BLaER1 treated with 17β-estradiol and CSF1 and Interleukin-3, amounts not matched to agents 10 nM and 100 nM (cell line): Measurements from ENCODE around the gene ENHO.

Experiments
- H3K27ac ChIP-seq, 11 experiments: shearing (Covaris generic); formaldehyde crosslinking; 2 replicates each; pipeline ENCODE4 v1.8.1; 2022
- H3K27me3 ChIP-seq, 11 experiments: shearing (Covaris generic); formaldehyde crosslinking; 2 replicates each; pipeline ENCODE4 v1.8.1; 2022
- H3K36me3 ChIP-seq, 11 experiments: shearing (Covaris generic); formaldehyde crosslinking; 2 replicates each; pipeline ENCODE4 v1.8.1; 2022
- H3K4me1 ChIP-seq, 10 experiments: shearing (Covaris generic); formaldehyde crosslinking; 2 replicates each; pipeline ENCODE4 v1.8.1; 2022
- H3K4me2 ChIP-seq, 11 experiments: shearing (Covaris generic); formaldehyde crosslinking; 2 replicates each; pipeline ENCODE4 v1.8.1; 2022
- H3K4me3 ChIP-seq, 10 experiments: shearing (Covaris generic); formaldehyde crosslinking; 2 replicates each; pipeline ENCODE4 v1.8.1; 2022
- H3K9ac ChIP-seq, 11 experiments: shearing (Covaris generic); formaldehyde crosslinking; 2 replicates each; pipeline ENCODE4 v1.8.1; 2022
- H3K9me3 ChIP-seq, 11 experiments: shearing (Covaris generic); formaldehyde crosslinking; replicated peaks in 1 of 11; 2 replicates each; pipeline ENCODE4 v1.8.1; 2022
- H4K20me1 ChIP-seq, 11 experiments: shearing (Covaris generic); formaldehyde crosslinking; 2 replicates each; pipeline ENCODE4 v1.8.1; 2022
- Cebpa-rat ChIP-seq, 11 experiments: shearing (Covaris generic); IDR thresholded peaks; 2 replicates each; pipeline ENCODE4 v1.8.1; 2022

The ENHO gene

DNA sequence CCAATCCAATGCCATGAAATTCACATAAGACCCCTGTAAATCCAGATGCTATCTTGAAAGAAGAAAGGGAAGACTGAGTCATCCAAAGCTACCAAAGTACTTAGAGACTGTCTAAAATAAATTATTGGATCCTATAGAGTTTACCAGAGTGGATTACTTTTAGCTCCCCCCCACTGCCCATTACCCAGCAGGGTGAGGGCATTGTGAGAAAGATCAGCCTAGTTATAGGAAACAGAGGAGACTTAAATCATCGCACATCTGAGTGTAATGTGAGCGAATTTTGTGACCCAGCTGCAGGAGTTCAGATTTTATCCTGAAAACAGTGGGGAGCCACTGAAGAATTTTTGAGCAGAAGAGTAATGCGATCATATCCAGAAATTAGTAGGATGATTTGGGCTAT lies 1.6 kb upstream of the ENHO start:
- no peak overlapping the region for H3K4me3 ChIP-seq
- no peaks in the 10 kb centered on the region for H3K36me3 ChIP-seq
- no peak overlapping the region for H3K27ac ChIP-seq
- H4K20me1 ChIP-seq: peaks cover 0 to 8% (median 0%) of the 10 kb centered on the region in 11 experiments; a peak in 6 of 22 replicates
- no peaks in the 10 kb centered on the region for H3K9me3 ChIP-seq
- TF ChIP-seq Cebpa-rat (IDR thresholded peaks at IDR 0.05): no peak
- peaks cover 27 to 41% (median 37%) of the 10 kb centered on the region in 10 experiments for H3K4me1 ChIP-seq
- H3K27me3 ChIP-seq: peaks cover 5 to 23% (median 12%) of the 10 kb centered on the region in 11 experiments; a peak in 15 of 22 replicates
- H3K9ac ChIP-seq: no peak overlapping the region
- no peak overlapping the region for H3K4me2 ChIP-seq

GRCh38 chr9:34522091-34522887 lies 501 bp downstream of the ENHO start:
- Histone ChIP-seq H4K20me1 (peaks cover 0 to 15% (median 0%) of the 10 kb centered on the region in 11 experiments; a peak in 6 of 22 replicates), H3K36me3 (no peaks in the 10 kb centered on the region), H3K4me1 (peaks cover 46 to 62% (median 58%) of the 10 kb centered on the region in 10 experiments), H3K9ac (peak overlapping the region; percentile 44 to 73 (median 64); a peak in 20 of 22 replicates), H3K27me3 (peaks cover 5 to 23% (median 12%) of the 10 kb centered on the region in 11 experiments; a peak in 15 of 22 replicates), H3K27ac (peak overlapping the region in 1 of 11 experiments; percentile 29; a peak in 1 of 22 replicates), H3K4me3 (peak overlapping the region; percentile 49 to 71 (median 56); a peak in 19 of 20 replicates), H3K9me3 (no peaks in the 10 kb centered on the region), H3K4me2 (peak overlapping the region; percentile 78 to 93 (median 86))
- TF ChIP-seq Cebpa-rat (IDR thresholded peaks at IDR 0.05): no peak

DNA sequence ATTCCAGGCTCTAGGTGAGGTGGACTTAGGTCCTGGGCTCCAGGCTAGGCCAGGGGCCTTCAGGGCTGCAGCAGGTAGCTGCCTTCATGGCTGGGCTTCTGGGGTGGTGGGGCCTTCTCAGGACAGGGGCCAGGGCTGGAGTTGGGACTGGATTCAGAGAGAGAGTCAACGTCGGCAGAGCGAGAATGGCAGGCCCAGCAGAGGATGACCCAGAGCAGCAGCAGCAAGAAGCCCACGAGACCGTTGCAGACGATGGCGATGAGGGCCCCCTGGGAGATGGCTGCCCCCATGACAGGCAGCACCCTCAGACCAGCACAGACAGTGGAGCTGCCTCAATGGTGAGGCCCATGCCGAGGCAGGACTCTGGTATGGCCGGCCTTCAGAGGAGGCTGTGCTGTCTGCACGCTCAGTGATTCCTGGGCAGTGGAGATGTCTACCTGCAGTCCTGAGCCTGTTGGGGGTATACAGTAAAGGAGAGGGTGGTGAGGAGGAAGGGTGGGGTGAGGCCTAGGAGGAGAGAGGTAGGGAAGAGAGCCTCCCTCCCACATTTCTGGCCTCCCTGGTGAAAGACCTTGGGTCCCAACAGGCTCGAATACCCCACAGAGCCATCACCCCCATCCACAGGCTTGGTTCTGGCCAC lies 1.3 kb downstream of the ENHO start:
- H3K4me2 ChIP-seq: peak overlapping the region; percentile 38 to 93 (median 86); a peak in 18 of 22 replicates
- no peak for TF ChIP-seq Cebpa-rat (IDR thresholded peaks at IDR 0.05)
- H3K4me1 ChIP-seq: peaks cover 54 to 70% (median 64%) of the 10 kb centered on the region in 10 experiments
- no peak overlapping the region for H3K27ac ChIP-seq
- no peak overlapping the region; a peak in 1 of 20 replicates for H3K4me3 ChIP-seq
- no peaks in the 10 kb centered on the region for H3K36me3 ChIP-seq
- H3K9ac ChIP-seq: 0 out of 22 replicates have a peak overlapping the region, but pooled peaks of 1 of the 11 experiments have one; percentile 50
- H3K9me3 ChIP-seq: no peaks in the 10 kb centered on the region
- H4K20me1 ChIP-seq: peaks cover 0 to 15% (median 0%) of the 10 kb centered on the region in 11 experiments; a peak in 6 of 22 replicates
- H3K27me3 ChIP-seq: peaks cover 5 to 23% (median 12%) of the 10 kb centered on the region in 11 experiments; a peak in 15 of 22 replicates

- Histone ChIP-seq H4K20me1 (peaks cover 0 to 15% (median 0%) of the 10 kb centered on the region in 11 experiments; a peak in 6 of 22 replicates), H3K27me3 (peaks cover 5 to 23% (median 12%) of the 10 kb centered on the region in 11 experiments; a peak in 15 of 22 replicates), H3K4me2 (peak overlapping the region; percentile 38 to 93 (median 86))
Measured at GRCh38 chr9:34520505-34521385, 2.0 kb downstream of the ENHO start.

DNA sequence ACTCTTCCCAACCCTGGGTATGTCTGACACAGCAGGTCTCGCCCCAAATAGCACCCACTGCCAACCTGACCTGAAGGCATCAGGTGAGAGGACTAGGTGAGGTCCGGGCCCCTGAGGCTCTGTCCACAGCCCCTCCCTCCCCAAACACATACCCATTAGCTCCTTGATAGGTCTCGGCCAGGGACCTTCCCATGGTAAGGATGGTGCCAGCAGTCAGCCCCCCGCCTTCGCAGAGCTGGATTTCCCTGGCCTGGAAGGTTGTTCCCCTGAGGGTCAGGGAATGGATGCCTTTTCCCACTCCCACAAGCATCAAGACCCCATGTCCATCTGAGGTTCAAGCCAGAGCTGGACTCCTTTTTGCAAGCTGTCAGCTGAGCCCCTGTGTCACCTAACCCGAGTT lies 2.7 kb downstream of the ENHO start:
- TF ChIP-seq Cebpa-rat (IDR thresholded peaks at IDR 0.05): no peak
- Histone ChIP-seq H3K27ac (no peak overlapping the region), H3K9ac (no peak overlapping the region), H3K27me3 (peaks cover 5 to 23% (median 12%) of the 10 kb centered on the region in 11 experiments; a peak in 15 of 22 replicates), H3K9me3 (no peaks in the 10 kb centered on the region), H3K4me1 (peaks cover 55 to 76% (median 64%) of the 10 kb centered on the region in 10 experiments), H4K20me1 (peaks cover 0 to 15% (median 0%) of the 10 kb centered on the region in 11 experiments; a peak in 6 of 22 replicates), H3K4me3 (no peak overlapping the region), H3K36me3 (no peaks in the 10 kb centered on the region), H3K4me2 (peak overlapping the region in 9 of 11 experiments; percentile 38 to 93 (median 81); a peak in 16 of 22 replicates)

More at GRCh38 chr9:34520505-34521385, 2.0 kb downstream of the ENHO start:
- Histone ChIP-seq H3K27ac (no peak overlapping the region), H3K4me1 (peaks cover 55 to 76% (median 64%) of the 10 kb centered on the region in 10 experiments), H3K4me3 (no peak overlapping the region; a peak in 1 of 20 replicates), H3K9ac (no peak overlapping the region), H3K36me3 (no peaks in the 10 kb centered on the region), H3K9me3 (no peaks in the 10 kb centered on the region)
- TF ChIP-seq Cebpa-rat (IDR thresholded peaks at IDR 0.05): peak in 8 of 11 experiments; percentile 18 to 76 (median 54); a peak in 9 of 22 replicates

DNA sequence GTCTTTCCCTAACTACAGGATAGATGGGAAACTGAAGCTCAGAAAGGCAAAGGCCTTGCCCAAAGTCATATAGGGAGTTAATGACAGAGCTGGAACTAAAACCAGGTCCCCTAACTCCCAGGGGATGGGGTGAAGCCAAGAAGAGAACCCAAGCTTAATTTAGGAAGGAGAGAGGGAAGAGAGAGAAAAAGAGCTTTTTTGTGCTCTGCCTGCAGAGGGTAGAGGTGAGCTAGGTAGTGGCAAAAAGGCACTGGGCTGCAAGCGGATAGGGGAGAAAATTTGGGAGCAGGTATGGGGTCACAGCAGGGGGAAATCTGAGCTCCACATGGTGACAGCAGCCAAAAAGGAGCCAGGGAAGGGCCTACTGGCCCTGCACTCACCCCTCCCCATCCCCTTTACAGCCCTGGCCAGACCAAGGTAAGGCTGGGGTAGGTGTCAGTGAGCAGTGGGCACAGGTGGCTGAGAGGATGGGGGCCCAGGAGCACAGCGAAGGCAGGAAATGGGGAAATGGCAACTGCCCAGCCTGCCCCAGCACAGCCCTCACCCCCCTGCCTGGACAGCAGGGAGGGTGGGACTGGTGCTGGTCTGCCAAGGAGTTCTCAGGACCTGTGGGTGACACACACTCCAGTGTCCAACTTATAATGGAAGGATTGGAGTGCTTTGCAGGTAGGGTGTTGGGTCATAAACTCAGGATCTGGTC lies 3.3 kb downstream of the ENHO start:
- no peaks in the 10 kb centered on the region for H3K9me3 ChIP-seq

GRCh38 chr9:34518896-34519295 lies 3.9 kb downstream of the ENHO start:
- no peak for TF ChIP-seq Cebpa-rat (IDR thresholded peaks at IDR 0.05)
- no peaks in the 10 kb centered on the region for H3K36me3 ChIP-seq
- H3K4me3 ChIP-seq: no peak overlapping the region
- peak overlapping the region in 1 of 11 experiments; percentile 40; a peak in 1 of 22 replicates for H3K27ac ChIP-seq
- H3K27me3 ChIP-seq: peaks cover 5 to 23% (median 12%) of the 10 kb centered on the region in 11 experiments; a peak in 15 of 22 replicates
- no peak overlapping the region for H3K9ac ChIP-seq
- H4K20me1 ChIP-seq: peaks cover 0 to 15% (median 0%) of the 10 kb centered on the region in 11 experiments; a peak in 6 of 22 replicates
- no peaks in the 10 kb centered on the region for H3K9me3 ChIP-seq
- H3K4me1 ChIP-seq: peaks cover 55 to 83% (median 72%) of the 10 kb centered on the region in 10 experiments
- H3K4me2 ChIP-seq: peak overlapping the region; percentile 40 to 93 (median 82)

More for the DNA sequence above, 3.3 kb downstream of the ENHO start:
- Histone ChIP-seq H3K4me3 (no peak overlapping the region), H3K4me2 (peak overlapping the region; percentile 40 to 93 (median 82)), H3K27ac (peak overlapping the region in 1 of 11 experiments; percentile 40; a peak in 1 of 22 replicates), H4K20me1 (peaks cover 0 to 15% (median 0%) of the 10 kb centered on the region in 11 experiments; a peak in 6 of 22 replicates), H3K27me3 (peaks cover 5 to 23% (median 12%) of the 10 kb centered on the region in 11 experiments; a peak in 15 of 22 replicates), H3K36me3 (no peaks in the 10 kb centered on the region), H3K9ac (no peak overlapping the region), H3K4me1 (peaks cover 55 to 77% (median 66%) of the 10 kb centered on the region in 10 experiments)
- TF ChIP-seq Cebpa-rat (IDR thresholded peaks at IDR 0.05): no peak
